Spleen (tissue), 11 donors: ENCODE measurements around the gene SELENOI. TPM values are rescaled to one million over a fixed set of nuclear protein-coding genes. Genes with fewer than 3 reads are reported as not detected.
"Not testable (repeated sequence)": the region's sequence is repeated elsewhere in the genome, so short reads cannot be mapped to it uniquely, and the experiment has no call there.

Source experiments
- DNase-seq: peaks from one replicate; pipeline ENCODE4 v3.0.0-alpha.2; 2020
- H3K27ac ChIP-seq, 8 donors: fragments of 200-600 bp; sonication (generic) in 7 of 8; 1 replicate in 4 of 8; 2 replicates in 4 of 8; pipeline versions ENCODE4 v1.5.0 to v1.8.0; 2016 to 2021; ENCODE audit warnings: inconsistent platforms in 4 of 8, mild to moderate bottlenecking in 4 of 8, moderate library complexity in 1 of 8
- H3K27me3 ChIP-seq, 7 donors: fragments of 200-600 bp; sonication (generic) in 6 of 7; replicated peaks in 1 of 7; 1 replicate in 4 of 7; 2 replicates in 3 of 7; pipeline versions ENCODE4 v1.5.0 to v1.8.0; 2016 to 2021; ENCODE audit warnings: inconsistent platforms in 3 of 7, mild to moderate bottlenecking in 1 of 7
- H3K36me3 ChIP-seq, 6 donors: fragments of 200-600 bp; sonication (generic) in 5 of 6; 1 replicate in 4 of 6; 2 replicates in 2 of 6; pipeline versions ENCODE4 v1.5.0 to v1.8.0; 2016 to 2021; ENCODE audit warnings: inconsistent platforms in 2 of 6
- H3K4me1 ChIP-seq, 6 donors: fragments of 200-600 bp; sonication (generic) in 5 of 6; 1 replicate in 3 of 6; 2 replicates in 3 of 6; pipeline versions ENCODE4 v1.5.0 to v1.8.0; 2016 to 2021; ENCODE audit warnings: inconsistent platforms in 3 of 6
- H3K4me3 ChIP-seq, 8 donors: fragments of 200-600 bp; sonication (generic) in 7 of 8; 1 replicate in 4 of 8; 2 replicates in 4 of 8; pipeline versions ENCODE4 v1.5.0 to v1.8.0; 2016 to 2021; ENCODE audit warnings: inconsistent platforms in 4 of 8, mild to moderate bottlenecking in 4 of 8, moderate library complexity in 2 of 8
- H3K9me3 ChIP-seq, 8 donors: fragments of 200-600 bp; sonication (generic) in 7 of 8; 1 replicate in 4 of 8; 2 replicates in 4 of 8; pipeline versions ENCODE4 v1.5.0 to v1.8.0; 2016 to 2021; ENCODE audit warnings: inconsistent platforms in 4 of 8
- POLR2A ChIP-seq, 3 donors: fragments of 450-650 bp; IDR thresholded peaks; one replicate each; pipeline ENCODE4 v1.5.1; 2017; ENCODE audit warnings: antibody characterized with exemption in 3 of 3, mild to moderate bottlenecking in 1 of 3
- POLR2AphosphoS5 ChIP-seq, 3 donors: sonication (generic); formaldehyde crosslinking; IDR thresholded peaks; one replicate each; pipeline ENCODE4 v1.5.1; 2017; ENCODE audit warnings: antibody characterized with exemption in 3 of 3
- WGBS, 5 donors: extraction: QIAGEN DNeasy Blood & Tissue Kit in 3 of 5; methylation state at CpG; one replicate each; pipeline versions ENCODE4 v1.1.5 to v1.1.7; 2013 to 2018; 5-methylcytosine and 5-hydroxymethylcytosine counted together
- intact Hi-C: fragments of 100-400 bp; cut with DNase I; formaldehyde crosslinking; loops from one replicate; pipeline ENCODE4 v1.15.0; 2023; ENCODE audit warnings: low total_unique reads
- polyA plus RNA-seq, 3 donors: library from polyadenylated mRNA; stranded (reverse); fragments of 200-250 nt; gene quantifications; one replicate each; pipeline ENCODE4 v1.2.1, GENCODE V29; 2013
- total RNA-seq, 7 donors: library from RNA; depleted of rRNA in 3 of 7; stranded (reverse); fragments of >200 nt in 3 of 7; fragmentation: NEBNext Ultra II Directional in 4 of 7; extraction: Animal tissue kit (Norgen Biotek cat#: 25700) in 4 of 7; gene quantifications; one replicate each; pipeline versions ENCODE4 v1.1.0 to v1.2.1, GENCODE V29; 2016 to 2021
- TF ChIP-seq, protein P1 (sequence below), 11 experiments: fragments of 200-600 bp in 7 of 11; fragments of 450-650 bp in 4 of 11; sonication (generic) in 4 of 11; IDR thresholded peaks in 8 of 11; conservative IDR thresholded peaks in 3 of 11; 1 replicate in 7 of 11; 2 replicates in 4 of 11; pipeline versions ENCODE4 v1.4.0 to v1.8.0; 2016 to 2021; ENCODE audit warnings: antibody characterized with exemption in 11 of 11, inconsistent platforms in 4 of 11, mild to moderate bottlenecking in 1 of 11
- donor health status: healthy with polysubstance abuse.
- donor health status: DM: no; HTN: no; CAD: no; lungs with moderate emphysema.
- donor health status: DM: no; HTN: no; CAD: no.
- donor health status: Bipolar disorder and iron deficiency.
- donor health status: healthy.
- donor health status: DM: no; HTN: no; CAD: no.
- donor health status: DM: yes; HTN: yes; CAD: no.

Gene SELENOI
- total and polyA plus RNA-seq, 10 donors, result 2.0 to 23.6 (median 16.4) TPM

GRCh38 chr2:26316845-26317244, 29.1 kb upstream of the SELENOI start:
- Histone ChIP-seq H3K36me3 (peaks cover 0 to 4% (median 0%) of the 10 kb centered on the region in 6 donors), H3K4me1 (no peaks in the 10 kb centered on the region), H3K9me3 (no peaks in the 10 kb centered on the region), H3K27me3 (no peaks in the 10 kb centered on the region), H3K4me3 (no peak overlapping the region), H3K27ac (no peak overlapping the region)
- intact Hi-C loops, result no loop called here
- DNase-seq, result no peak
- TF ChIP-seq, protein P1, sequence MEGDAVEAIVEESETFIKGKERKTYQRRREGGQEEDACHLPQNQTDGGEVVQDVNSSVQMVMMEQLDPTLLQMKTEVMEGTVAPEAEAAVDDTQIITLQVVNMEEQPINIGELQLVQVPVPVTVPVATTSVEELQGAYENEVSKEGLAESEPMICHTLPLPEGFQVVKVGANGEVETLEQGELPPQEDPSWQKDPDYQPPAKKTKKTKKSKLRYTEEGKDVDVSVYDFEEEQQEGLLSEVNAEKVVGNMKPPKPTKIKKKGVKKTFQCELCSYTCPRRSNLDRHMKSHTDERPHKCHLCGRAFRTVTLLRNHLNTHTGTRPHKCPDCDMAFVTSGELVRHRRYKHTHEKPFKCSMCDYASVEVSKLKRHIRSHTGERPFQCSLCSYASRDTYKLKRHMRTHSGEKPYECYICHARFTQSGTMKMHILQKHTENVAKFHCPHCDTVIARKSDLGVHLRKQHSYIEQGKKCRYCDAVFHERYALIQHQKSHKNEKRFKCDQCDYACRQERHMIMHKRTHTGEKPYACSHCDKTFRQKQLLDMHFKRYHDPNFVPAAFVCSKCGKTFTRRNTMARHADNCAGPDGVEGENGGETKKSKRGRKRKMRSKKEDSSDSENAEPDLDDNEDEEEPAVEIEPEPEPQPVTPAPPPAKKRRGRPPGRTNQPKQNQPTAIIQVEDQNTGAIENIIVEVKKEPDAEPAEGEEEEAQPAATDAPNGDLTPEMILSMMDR (IDR thresholded peaks at IDR 0.05 in 8 of 11, conservative IDR thresholded peaks at IDR 0.05 in 3 of 11), result no peak
- no peak for TF ChIP-seq POLR2AphosphoS5 (IDR thresholded peaks at IDR 0.05)
- TF ChIP-seq POLR2A (IDR thresholded peaks at IDR 0.05), result no peak
- WGBS, 5 donors, result 75 to 90% (median 81%) methylated on average over 6 of the region's 6 CpGs

DNA sequence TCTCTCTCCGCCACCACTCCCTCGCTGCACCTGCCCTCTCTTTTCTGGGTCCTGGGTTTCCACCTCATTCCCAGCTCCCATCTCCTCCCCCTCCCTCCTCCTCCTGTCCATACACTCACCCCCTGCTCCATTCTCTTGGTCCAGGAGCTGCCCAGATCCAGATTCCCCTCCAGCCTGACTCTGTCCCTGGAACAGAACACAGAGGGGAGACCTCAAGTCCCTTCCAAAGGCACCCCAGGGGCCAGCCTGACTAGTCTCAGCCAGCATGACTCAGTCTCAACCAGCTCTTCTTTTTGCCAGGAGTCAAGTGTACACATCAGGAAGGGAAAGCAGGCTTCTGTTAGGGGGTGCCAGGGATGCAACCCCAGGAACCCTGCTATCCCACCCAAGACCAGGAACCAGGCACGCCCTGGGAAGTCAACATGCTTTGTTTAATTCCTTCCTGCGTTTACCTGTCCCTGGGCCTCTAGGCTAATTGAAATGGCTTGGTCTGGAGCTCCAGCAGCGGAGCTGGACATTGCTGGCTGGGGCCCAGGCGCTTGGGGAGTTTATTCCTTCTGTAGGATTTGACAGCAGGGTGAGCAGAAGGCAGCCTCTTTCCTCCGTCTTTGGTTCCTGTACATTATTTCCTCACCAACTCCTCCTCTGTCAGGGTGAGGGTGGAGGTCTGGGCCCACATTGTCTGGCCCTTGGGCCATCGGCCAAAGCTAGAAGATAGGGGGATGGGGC, 28.4 kb upstream of the SELENOI start:
- H3K27me3 ChIP-seq, result no peaks in the 10 kb centered on the region
- 85 to 95% (median 89%) methylated on average over 7 to 8 of the region's 8 CpGs for WGBS, 5 donors
- H3K4me3 ChIP-seq, result no peak overlapping the region
- no peaks in the 10 kb centered on the region for H3K9me3 ChIP-seq
- H3K27ac ChIP-seq, result no peak overlapping the region
- no peaks in the 10 kb centered on the region for H3K36me3 ChIP-seq
- no peak for DNase-seq
- intact Hi-C loops, result no loop called here
- TF ChIP-seq POLR2A (IDR thresholded peaks at IDR 0.05), result no peak
- TF ChIP-seq, protein P1 (IDR thresholded peaks at IDR 0.05 in 8 of 11, conservative IDR thresholded peaks at IDR 0.05 in 3 of 11), result no peak
- TF ChIP-seq POLR2AphosphoS5 (IDR thresholded peaks at IDR 0.05), result no peak
- H3K4me1 ChIP-seq, result no peaks in the 10 kb centered on the region

DNA sequence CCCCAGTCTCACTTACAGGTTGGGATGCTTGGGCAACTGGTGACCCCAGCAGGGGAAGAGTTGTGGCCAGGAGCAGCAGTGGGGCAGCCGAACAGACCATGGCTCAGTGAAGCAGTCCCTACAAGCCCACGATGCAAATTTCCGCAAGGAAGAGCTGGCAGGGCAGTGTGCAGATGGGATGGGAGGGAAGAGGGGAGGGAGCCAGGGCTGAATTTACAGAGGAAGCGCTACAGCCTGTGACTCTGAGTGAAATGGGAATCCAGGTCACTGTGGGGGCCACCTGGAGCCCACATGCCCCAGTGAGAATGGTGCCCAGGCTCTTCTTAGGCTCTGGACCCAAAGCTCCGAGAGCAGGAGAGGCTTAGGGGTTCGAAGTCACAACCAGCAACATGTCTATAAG, 27.0 kb upstream of the SELENOI start:
- H3K4me3 ChIP-seq, result no peak overlapping the region
- H3K4me1 ChIP-seq, result no peaks in the 10 kb centered on the region
- H3K27ac ChIP-seq, result no peak overlapping the region
- TF ChIP-seq, protein P1 (IDR thresholded peaks at IDR 0.05 in 8 of 11, conservative IDR thresholded peaks at IDR 0.05 in 3 of 11), result no peak
- no peak for TF ChIP-seq POLR2AphosphoS5 (IDR thresholded peaks at IDR 0.05)
- no peak for TF ChIP-seq POLR2A (IDR thresholded peaks at IDR 0.05)
- no peaks in the 10 kb centered on the region for H3K27me3 ChIP-seq
- intact Hi-C loops, result no loop called here
- no peaks in the 10 kb centered on the region for H3K9me3 ChIP-seq
- no peaks in the 10 kb centered on the region for H3K36me3 ChIP-seq
- no peak for DNase-seq
- WGBS, 5 donors, result 59 to 86% (median 79%) methylated on average over 6 of the region's 6 CpGs

DNA sequence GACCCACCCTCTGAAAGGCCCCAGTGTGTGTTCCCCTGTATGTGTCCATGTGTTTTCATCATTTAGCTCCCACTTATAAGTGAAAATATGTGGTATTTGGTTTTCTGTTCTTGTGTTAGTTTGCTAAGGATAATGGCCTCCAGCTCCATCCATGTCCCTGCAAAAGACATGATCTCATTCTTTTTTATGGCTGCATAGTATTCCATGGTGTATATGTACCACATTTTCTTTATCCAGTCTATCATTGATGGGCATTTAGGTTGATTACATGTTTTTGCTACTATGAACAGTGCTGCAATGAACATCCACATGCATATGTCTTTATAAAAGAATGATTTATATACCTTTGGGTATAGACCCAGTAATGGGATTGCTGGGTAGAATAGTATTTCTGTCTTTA, 21.5 kb upstream of the SELENOI start:
- H3K27ac ChIP-seq, intact Hi-C loops, DNase-seq, H3K4me1 ChIP-seq, H3K4me3 ChIP-seq, H3K27me3 ChIP-seq, H3K36me3 ChIP-seq, H3K9me3 ChIP-seq: not testable (repeated sequence)
